ENCODE results near the gene USF1.

DNA sequence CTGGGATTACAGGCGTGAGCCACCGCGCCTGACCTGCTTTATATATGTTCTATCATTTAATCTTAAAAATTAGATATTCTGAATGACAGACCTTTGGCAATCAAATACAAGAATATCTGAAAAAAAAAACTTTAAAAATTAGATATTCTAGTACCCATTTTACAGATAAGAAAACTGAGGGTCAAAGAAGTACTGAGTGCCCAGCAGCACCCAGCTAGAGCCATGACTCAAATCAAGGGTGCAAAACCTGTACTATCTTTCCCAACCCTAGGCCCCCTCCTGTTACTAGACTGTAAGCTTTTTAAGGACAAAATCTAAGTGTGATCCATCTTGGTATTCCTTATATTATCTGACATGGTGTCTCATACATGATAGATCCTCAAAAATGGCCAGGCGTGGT is 15.6 kb upstream of the USF1 start:
- TF ChIP-seq, protein P1, sequence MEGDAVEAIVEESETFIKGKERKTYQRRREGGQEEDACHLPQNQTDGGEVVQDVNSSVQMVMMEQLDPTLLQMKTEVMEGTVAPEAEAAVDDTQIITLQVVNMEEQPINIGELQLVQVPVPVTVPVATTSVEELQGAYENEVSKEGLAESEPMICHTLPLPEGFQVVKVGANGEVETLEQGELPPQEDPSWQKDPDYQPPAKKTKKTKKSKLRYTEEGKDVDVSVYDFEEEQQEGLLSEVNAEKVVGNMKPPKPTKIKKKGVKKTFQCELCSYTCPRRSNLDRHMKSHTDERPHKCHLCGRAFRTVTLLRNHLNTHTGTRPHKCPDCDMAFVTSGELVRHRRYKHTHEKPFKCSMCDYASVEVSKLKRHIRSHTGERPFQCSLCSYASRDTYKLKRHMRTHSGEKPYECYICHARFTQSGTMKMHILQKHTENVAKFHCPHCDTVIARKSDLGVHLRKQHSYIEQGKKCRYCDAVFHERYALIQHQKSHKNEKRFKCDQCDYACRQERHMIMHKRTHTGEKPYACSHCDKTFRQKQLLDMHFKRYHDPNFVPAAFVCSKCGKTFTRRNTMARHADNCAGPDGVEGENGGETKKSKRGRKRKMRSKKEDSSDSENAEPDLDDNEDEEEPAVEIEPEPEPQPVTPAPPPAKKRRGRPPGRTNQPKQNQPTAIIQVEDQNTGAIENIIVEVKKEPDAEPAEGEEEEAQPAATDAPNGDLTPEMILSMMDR (IDR thresholded peaks at IDR 0.05; ENCODE audit: poor library complexity), result no peak
- no peak for TF ChIP-seq EZH2 (IDR thresholded peaks at IDR 0.05; ENCODE audit: borderline replicate concordance)

Measured in hepatocyte (in vitro differentiated cells).